ENCODE data around the gene UACA. TPM values are rescaled to one million over a fixed set of nuclear protein-coding genes. Genes with fewer than 3 reads are reported as not detected.

Gene UACA
- total RNA-seq, 1 experiment from 2014 or later, result 141 TPM

DNA sequence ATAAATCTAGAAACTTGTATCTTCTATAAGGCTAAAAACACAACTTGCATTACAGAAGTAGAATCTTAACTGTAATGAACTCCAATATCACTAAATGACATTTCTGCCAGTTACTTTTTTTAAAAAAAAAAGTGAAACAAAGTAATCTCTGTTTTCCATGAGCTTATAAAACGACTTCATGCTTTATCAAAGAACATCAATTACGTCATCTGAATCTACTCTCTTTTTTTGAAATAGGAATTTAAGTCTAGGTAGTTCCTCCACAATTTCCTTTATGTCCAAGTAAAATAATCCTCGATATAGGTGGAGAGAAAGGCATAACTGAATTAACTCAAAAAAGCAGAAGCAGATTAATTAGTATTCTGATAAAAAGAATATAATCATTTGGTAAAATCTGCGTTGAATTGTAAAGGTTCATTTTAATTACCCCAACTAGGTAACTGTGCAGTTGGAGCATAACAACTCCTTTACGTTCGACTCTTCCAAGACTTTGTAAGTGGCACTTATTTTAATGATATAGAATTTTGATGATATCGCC is 1.4 kb downstream of the UACA start:
- intact Hi-C loops (cut with micrococcal nuclease; ENCODE audit: unreplicated experiment), result loop anchor here (2.0 kb wide), 1 partner anchor 19 kb away; no protein-coding TSS in a partner anchor
- Mint-ChIP-seq H3K27ac (ENCODE audit: unreplicated experiment) (peak overlapping the region; percentile 93), H3K9me3 (ENCODE audit: unreplicated experiment) (no peaks in the 10 kb centered on the region), H3K4me1 (ENCODE audit: low read depth, unreplicated experiment) (peaks cover 26% of the 10 kb centered on the region), H3K4me3 (ENCODE audit: unreplicated experiment) (peak overlapping the region; percentile 89), H3K27me3 (ENCODE audit: insufficient read depth, unreplicated experiment) (no peaks in the 10 kb centered on the region), H3K36me3 (ENCODE audit: insufficient read depth, unreplicated experiment) (peaks cover 28% of the 10 kb centered on the region)
- Histone ChIP-seq H3K36me3 (ENCODE audit: control insufficient read depth, insufficient read depth, low read length) (no peaks in the 10 kb centered on the region), H3K4me3 (ENCODE audit: low read depth, low read length) (peak overlapping the region; percentile 96), H3K4me1 (peaks cover 50% of the 10 kb centered on the region), H3K27me3 (replicated peaks; ENCODE audit: control insufficient read depth, insufficient read depth, low read length) (no peaks in the 10 kb centered on the region), H3K9me3 (no peaks in the 10 kb centered on the region)
- TF ChIP-seq CTCF (IDR thresholded peaks at IDR 0.05; ENCODE audit: insufficient read depth in 1 of 2, low read depth in 1 of 2, low read length in 1 of 2, severe bottlenecking in 1 of 2, unreplicated experiment in 1 of 2), result no peak
- TSS peak; percentile 40 for BruUV-seq (replicated peaks)
- ChIA-PET POLR2A (interaction anchor here (0.5 to 1.0 kb wide), 3 partner anchors 9 to 109 kb away, joined by 3 to 8 read pairs (median 4); no protein-coding TSS in a partner anchor), CTCF (interaction anchor here (0.7 to 1.0 kb wide), 2 partner anchors 38 to 50 kb away, joined by 3 read pairs; no protein-coding TSS in a partner anchor)
- no peak for DNase-seq

GRCh38 chr15:70761046-70761445 is 2.3 kb downstream of the UACA start:
- Histone ChIP-seq H3K36me3 (ENCODE audit: control insufficient read depth, insufficient read depth, low read length) (no peaks in the 10 kb centered on the region), H3K4me1 (peaks cover 43% of the 10 kb centered on the region), H3K9me3 (no peaks in the 10 kb centered on the region), H3K4me3 (ENCODE audit: low read depth, low read length) (no peak overlapping the region), H3K27me3 (replicated peaks; ENCODE audit: control insufficient read depth, insufficient read depth, low read length) (no peaks in the 10 kb centered on the region)
- H3K36me3 Mint-ChIP-seq (ENCODE audit: insufficient read depth, unreplicated experiment), result peaks cover 28% of the 10 kb centered on the region
- peaks cover 22% of the 10 kb centered on the region for H3K4me1 Mint-ChIP-seq (ENCODE audit: low read depth, unreplicated experiment)
- ChIA-PET CTCF (interaction anchor here (0.6 to 1.0 kb wide), 2 partner anchors 9 to 39 kb away, joined by 3 to 11 read pairs; no protein-coding TSS in a partner anchor), POLR2A (interaction anchor here (1.0 kb wide), 1 partner anchor 28 kb away, joined by 3 read pairs; no protein-coding TSS in a partner anchor)
- no peaks in the 10 kb centered on the region for H3K9me3 Mint-ChIP-seq (ENCODE audit: unreplicated experiment)
- H3K4me3 Mint-ChIP-seq (ENCODE audit: unreplicated experiment), result peak overlapping the region; percentile 67
- no TSS peak for BruUV-seq (replicated peaks)
- H3K27ac Mint-ChIP-seq (ENCODE audit: unreplicated experiment), result no peak overlapping the region
- no peak for DNase-seq
- no peaks in the 10 kb centered on the region for H3K27me3 Mint-ChIP-seq (ENCODE audit: insufficient read depth, unreplicated experiment)
- intact Hi-C loops (cut with micrococcal nuclease; ENCODE audit: unreplicated experiment), result no loop called here
- TF ChIP-seq CTCF (IDR thresholded peaks at IDR 0.05; ENCODE audit: insufficient read depth in 1 of 2, low read depth in 1 of 2, low read length in 1 of 2, severe bottlenecking in 1 of 2, unreplicated experiment in 1 of 2), result no peak

- Mint-ChIP-seq H3K4me1 (ENCODE audit: low read depth, unreplicated experiment) (peaks cover 14% of the 10 kb centered on the region), H3K27ac (ENCODE audit: unreplicated experiment) (no peak overlapping the region), H3K27me3 (ENCODE audit: insufficient read depth, unreplicated experiment) (no peaks in the 10 kb centered on the region), H3K36me3 (ENCODE audit: insufficient read depth, unreplicated experiment) (peaks cover 28% of the 10 kb centered on the region), H3K9me3 (ENCODE audit: unreplicated experiment) (no peaks in the 10 kb centered on the region), H3K4me3 (ENCODE audit: unreplicated experiment) (no peak overlapping the region)
- H3K4me1 ChIP-seq, result peaks cover 24% of the 10 kb centered on the region; the same call in 1 of the 2 replicates
- ChIA-PET POLR2A (no interaction called here), CTCF (interaction anchor here (0.5 kb wide), 1 partner anchor 1938 kb away, joined by 3 read pairs; the partner anchor contains the start of gene ANP32A)
- no peaks in the 10 kb centered on the region for H3K36me3 ChIP-seq (ENCODE audit: control insufficient read depth, insufficient read depth, low read length)
- DNase-seq, result peak in 1 of 2 experiments; percentile 7
- intact Hi-C loops (cut with micrococcal nuclease; ENCODE audit: unreplicated experiment), result no loop called here
- H3K27me3 ChIP-seq (replicated peaks; ENCODE audit: control insufficient read depth, insufficient read depth, low read length), result no peaks in the 10 kb centered on the region
- TF ChIP-seq CTCF (IDR thresholded peaks at IDR 0.05; ENCODE audit: insufficient read depth in 1 of 2, low read depth in 1 of 2, low read length in 1 of 2, severe bottlenecking in 1 of 2, unreplicated experiment in 1 of 2), result no peak
- no TSS peak for BruUV-seq (replicated peaks)
- no peaks in the 10 kb centered on the region for H3K9me3 ChIP-seq
- H3K4me3 ChIP-seq (ENCODE audit: low read depth, low read length), result no peak overlapping the region
Measured at GRCh38 chr15:70758790-70759462, 4.4 kb downstream of the UACA start.

Measured in Caco-2 (cell line).